Loucy (cell line): ENCODE data around the gene TCP1.

Experiments
- H2AFZ ChIP-seq: fragments of 200-600 bp; sonication (generic); 2 replicates; pipeline ENCODE4 v1.6.0; 2016; ENCODE audit warnings: antibody characterized with exemption, mild to moderate bottlenecking, low read length, moderate library complexity
- H3F3A ChIP-seq: fragments of 200-600 bp; 2 replicates; pipeline ENCODE4 v1.6.0; 2016; ENCODE audit warnings: antibody characterized with exemption, low read depth, mild to moderate bottlenecking
- H3K27me3 ChIP-seq: fragments of 200-600 bp; sonication (generic); 2 replicates; pipeline ENCODE4 v1.6.1; 2014; ENCODE audit warnings: low read length, mild to moderate bottlenecking; ENCODE audit not compliant: insufficient read depth, poor library complexity, severe bottlenecking
- H3K36me3 ChIP-seq: fragments of 200-600 bp; sonication (generic); 2 replicates; pipeline ENCODE4 v1.6.1; 2016; ENCODE audit warnings: low read length; ENCODE audit not compliant: insufficient read depth
- H3K4me1 ChIP-seq: fragments of 200-600 bp; sonication (generic); 2 replicates; pipeline ENCODE4 v1.5.1; 2014; ENCODE audit warnings: low read length, mild to moderate bottlenecking; ENCODE audit not compliant: insufficient read depth, poor library complexity, severe bottlenecking
- H3K4me2 ChIP-seq: fragments of 200-600 bp; sonication (generic); 2 replicates; pipeline ENCODE4 v1.6.0; 2014; ENCODE audit warnings: antibody characterized with exemption, low read length, low read depth, mild to moderate bottlenecking; ENCODE audit not compliant: poor library complexity, severe bottlenecking
- H3K4me3 ChIP-seq: fragments of 200-600 bp; sonication (generic); 2 replicates; pipeline ENCODE4 v1.5.1; 2014; ENCODE audit warnings: low read length, mild to moderate bottlenecking, mixed read lengths; ENCODE audit not compliant: poor library complexity, severe bottlenecking
- H3K79me2 ChIP-seq: fragments of 200-600 bp; sonication (generic); 2 replicates; pipeline ENCODE4 v1.6.1; 2014; ENCODE audit warnings: low read length; ENCODE audit not compliant: insufficient read depth
- H3K9ac ChIP-seq: fragments of 200-600 bp; sonication (generic); 2 replicates; pipeline ENCODE4 v1.6.0; 2014; ENCODE audit warnings: mild to moderate bottlenecking, low read depth, low read length, moderate library complexity; ENCODE audit not compliant: poor library complexity, severe bottlenecking
- H3K9me2 ChIP-seq: fragments of 200-600 bp; sonication (generic); replicated peaks from 2 replicates; pipeline ENCODE4 v1.6.1; 2016; ENCODE audit warnings: low read depth, low read length, mixed read lengths
- H3K9me3 ChIP-seq: fragments of 200-600 bp; sonication (generic); 2 replicates; pipeline ENCODE4 v1.6.1; 2014; ENCODE audit warnings: mild to moderate bottlenecking, antibody characterized with exemption, low read length, low read depth; ENCODE audit not compliant: insufficient read depth
- H4K20me1 ChIP-seq: fragments of 200-600 bp; sonication (generic); 2 replicates; pipeline ENCODE4 v1.6.0; 2014; ENCODE audit warnings: antibody characterized with exemption, low read length, mild to moderate bottlenecking; ENCODE audit not compliant: insufficient read depth, poor library complexity, severe bottlenecking
- CTCF ChIP-seq: fragments of 200-600 bp; sonication (generic); conservative IDR thresholded peaks from 2 replicates; pipeline ENCODE4 v1.5.1; 2014; ENCODE audit warnings: mild to moderate bottlenecking, antibody characterized with exemption, low read length
- EZH2phosphoT487 ChIP-seq: fragments of 200-600 bp; IDR thresholded peaks from 2 replicates; pipeline ENCODE4 v1.6.1; 2018; ENCODE audit warnings: antibody characterized with exemption, mild to moderate bottlenecking, moderate library complexity, borderline replicate concordance

TCP1 gene

GRCh38 chr6:159746759-159747158 is 42.6 kb downstream of the TCP1 start:
- Histone ChIP-seq H4K20me1 (peaks cover 45% of the 10 kb centered on the region), H3K4me3 (no peak overlapping the region), H3K4me1 (no peaks in the 10 kb centered on the region), H3K36me3 (peaks cover 97% of the 10 kb centered on the region), H3F3A (no peaks in the 10 kb centered on the region), H3K79me2 (peaks cover 37% of the 10 kb centered on the region), H3K9me2 (no peaks in the 10 kb centered on the region), H3K4me2 (no peak overlapping the region), H3K9ac (no peak overlapping the region), H3K9me3 (no peaks in the 10 kb centered on the region), H2AFZ (no peak overlapping the region), H3K27me3 (no peaks in the 10 kb centered on the region)
- no peak for TF ChIP-seq CTCF
- TF ChIP-seq EZH2phosphoT487 = no peak

- Histone ChIP-seq H3K9me3 (no peaks in the 10 kb centered on the region), H4K20me1 (peaks cover 53% of the 10 kb centered on the region), H3K36me3 (peaks cover 98% of the 10 kb centered on the region), H3K4me1 (no peaks in the 10 kb centered on the region), H3K9ac (no peak overlapping the region), H3K27me3 (no peaks in the 10 kb centered on the region), H2AFZ (no peak overlapping the region), H3K9me2 (no peaks in the 10 kb centered on the region), H3K79me2 (peaks cover 54% of the 10 kb centered on the region), H3F3A (no peaks in the 10 kb centered on the region), H3K4me2 (no peak overlapping the region), H3K4me3 (no peak overlapping the region)
- TF ChIP-seq EZH2phosphoT487 (no peak), CTCF (no peak)
Measured at GRCh38 chr6:159745081-159745480, 44.3 kb downstream of the TCP1 start.

- TF ChIP-seq CTCF = no peak
- TF ChIP-seq EZH2phosphoT487 = no peak
- Histone ChIP-seq H4K20me1 (peaks cover 78% of the 10 kb centered on the region), H3K36me3 (peaks cover 94% of the 10 kb centered on the region)
Measured at GRCh38 chr6:159742165-159742564, 47.2 kb downstream of the TCP1 start.

More at GRCh38 chr6:159742165-159742564, 47.2 kb downstream of the TCP1 start:
- Histone ChIP-seq H3K9me2 (no peaks in the 10 kb centered on the region), H3K4me2 (no peak overlapping the region), H3K9ac (no peak overlapping the region), H3K27me3 (no peaks in the 10 kb centered on the region), H2AFZ (no peak overlapping the region), H3K9me3 (no peaks in the 10 kb centered on the region), H3K4me3 (no peak overlapping the region), H3K4me1 (peaks cover 4% of the 10 kb centered on the region), H3K79me2 (peaks cover 82% of the 10 kb centered on the region), H3F3A (no peaks in the 10 kb centered on the region)
